ENCODE results near the gene TYRO3. TPM values are rescaled to one million over a fixed set of nuclear protein-coding genes. Genes with fewer than 3 reads are reported as not detected.
A peak's percentile ranks its signal among the peaks of the same experiment; 100 is the strongest.
"Not testable (repeated sequence)": the region's sequence is repeated elsewhere in the genome, so short reads cannot be mapped to it uniquely, and the experiment has no call there.

Gene TYRO3
- total and polyA plus RNA-seq, 11 donors, result 2.5 to 15.4 (median 3.7) TPM

DNA sequence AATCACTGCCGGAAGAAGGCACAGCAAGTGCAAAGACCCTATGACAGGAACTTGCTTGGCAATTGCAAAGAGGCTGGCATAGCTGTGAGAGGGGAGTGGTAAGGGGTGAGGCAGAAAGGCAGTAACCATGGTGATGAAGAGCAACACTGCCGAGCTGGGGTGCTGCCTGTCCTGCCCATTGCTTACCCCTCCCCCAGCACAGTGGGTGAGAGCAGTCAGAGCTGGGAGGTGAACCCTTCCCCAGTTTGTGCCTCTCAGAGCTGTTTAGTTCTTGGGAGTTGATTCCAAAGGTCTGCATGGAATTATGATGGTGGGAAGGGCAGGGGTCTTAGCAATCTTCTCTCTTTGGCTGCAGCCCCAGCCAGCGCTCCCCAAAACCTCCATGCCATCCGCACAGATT, 8.8 kb downstream of the TYRO3 start:
- Histone ChIP-seq H3K4me1 (peaks cover 0 to 15% (median 7%) of the 10 kb centered on the region in 12 donors), H3K27ac (no peak overlapping the region), H3K27me3 (no peaks in the 10 kb centered on the region), H3K9me3 (no peaks in the 10 kb centered on the region), H3K4me3 (no peak overlapping the region), H3K36me3 (no peaks in the 10 kb centered on the region)
- intact Hi-C loops (cut with DNase I), result no loop called here
- DNase-seq (no peak), ATAC-seq (no peak)
- TF ChIP-seq, protein P1, sequence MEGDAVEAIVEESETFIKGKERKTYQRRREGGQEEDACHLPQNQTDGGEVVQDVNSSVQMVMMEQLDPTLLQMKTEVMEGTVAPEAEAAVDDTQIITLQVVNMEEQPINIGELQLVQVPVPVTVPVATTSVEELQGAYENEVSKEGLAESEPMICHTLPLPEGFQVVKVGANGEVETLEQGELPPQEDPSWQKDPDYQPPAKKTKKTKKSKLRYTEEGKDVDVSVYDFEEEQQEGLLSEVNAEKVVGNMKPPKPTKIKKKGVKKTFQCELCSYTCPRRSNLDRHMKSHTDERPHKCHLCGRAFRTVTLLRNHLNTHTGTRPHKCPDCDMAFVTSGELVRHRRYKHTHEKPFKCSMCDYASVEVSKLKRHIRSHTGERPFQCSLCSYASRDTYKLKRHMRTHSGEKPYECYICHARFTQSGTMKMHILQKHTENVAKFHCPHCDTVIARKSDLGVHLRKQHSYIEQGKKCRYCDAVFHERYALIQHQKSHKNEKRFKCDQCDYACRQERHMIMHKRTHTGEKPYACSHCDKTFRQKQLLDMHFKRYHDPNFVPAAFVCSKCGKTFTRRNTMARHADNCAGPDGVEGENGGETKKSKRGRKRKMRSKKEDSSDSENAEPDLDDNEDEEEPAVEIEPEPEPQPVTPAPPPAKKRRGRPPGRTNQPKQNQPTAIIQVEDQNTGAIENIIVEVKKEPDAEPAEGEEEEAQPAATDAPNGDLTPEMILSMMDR (IDR thresholded peaks at IDR 0.05), result no peak
- TF ChIP-seq POLR2A (IDR thresholded peaks at IDR 0.05), result no peak
- 84 to 98% (median 95%) methylated on average over 4 of the region's 4 CpGs for WGBS, 4 donors

DNA sequence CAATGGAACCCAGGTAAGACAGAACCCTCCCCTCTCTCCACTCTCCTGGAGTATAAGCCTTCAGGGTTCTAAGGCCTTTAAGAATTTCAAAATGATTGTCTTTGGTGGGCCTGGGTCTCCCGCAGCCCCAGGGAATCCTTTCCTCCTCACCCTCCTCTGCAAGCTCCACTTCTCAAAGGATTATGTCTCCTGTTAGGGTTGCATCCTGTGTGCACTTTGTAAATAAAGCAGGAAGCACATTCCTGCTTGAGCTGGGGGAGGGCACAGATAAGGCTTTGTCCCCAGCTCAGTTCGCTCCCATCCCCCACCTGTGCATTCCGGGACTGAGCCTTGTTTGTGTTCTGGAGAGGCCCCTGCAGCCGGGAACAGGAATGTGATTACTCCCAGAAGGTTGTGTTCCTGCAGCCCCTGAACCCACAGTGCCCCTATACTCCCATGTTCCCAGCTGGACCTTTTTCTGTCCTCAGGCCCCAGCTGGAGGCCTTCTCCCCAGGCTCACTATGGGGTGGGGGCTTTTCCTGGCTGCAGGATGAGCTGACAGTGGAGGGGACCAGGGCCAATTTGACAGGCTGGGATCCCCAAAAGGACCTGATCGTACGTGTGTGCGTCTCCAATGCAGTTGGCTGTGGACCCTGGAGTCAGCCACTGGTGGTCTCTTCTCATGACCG, 9.5 kb downstream of the TYRO3 start:
- Histone ChIP-seq H3K27me3 (no peaks in the 10 kb centered on the region), H3K9me3 (no peaks in the 10 kb centered on the region), H3K4me3 (no peak overlapping the region), H3K27ac (no peak overlapping the region), H3K4me1 (peaks cover 0 to 12% (median 6%) of the 10 kb centered on the region in 12 donors), H3K36me3 (no peaks in the 10 kb centered on the region)
- ATAC-seq (peak; percentile 22 to 70 (median 48)), DNase-seq (peak in 1 of 5 donors; percentile 54)
- no peak for TF ChIP-seq POLR2A (IDR thresholded peaks at IDR 0.05)
- TF ChIP-seq, protein P1 (IDR thresholded peaks at IDR 0.05), result no peak
- 53 to 65% (median 60%) methylated on average over 5 to 8 of the region's 8 CpGs for WGBS, 4 donors
- intact Hi-C loops (cut with DNase I), result no loop called here

DNA sequence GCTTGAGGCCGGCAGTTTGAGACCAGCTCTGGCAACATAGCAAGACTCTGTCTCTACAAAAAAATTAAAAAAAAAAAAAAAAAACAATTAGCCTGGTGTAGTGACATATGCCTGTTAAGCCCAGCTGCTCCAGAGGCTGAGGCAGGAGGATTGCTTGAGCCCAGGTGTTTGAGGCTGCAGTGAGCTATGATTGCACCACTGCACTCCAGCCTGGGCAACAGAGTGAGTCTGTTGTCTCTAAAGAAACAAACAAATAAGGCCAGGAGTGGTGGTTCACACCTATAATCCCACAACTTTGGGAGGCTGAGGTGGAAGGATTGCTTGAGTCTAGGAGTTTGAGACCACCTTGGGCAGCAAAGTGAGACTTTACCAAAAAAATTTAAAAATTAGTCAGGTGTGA, 10.2 kb downstream of the TYRO3 start:
- WGBS, 4 donors, result 88 to 96% (median 89%) methylated on average over 1 of the region's 1 CpG
- H3K4me1 ChIP-seq, result peaks cover 0 to 12% (median 6%) of the 10 kb centered on the region in 12 donors
- DNase-seq; H3K27ac ChIP-seq; H3K9me3 ChIP-seq; intact Hi-C loops (cut with DNase I); H3K4me3 ChIP-seq; ATAC-seq; H3K36me3 ChIP-seq; H3K27me3 ChIP-seq: not testable (repeated sequence)

DNA sequence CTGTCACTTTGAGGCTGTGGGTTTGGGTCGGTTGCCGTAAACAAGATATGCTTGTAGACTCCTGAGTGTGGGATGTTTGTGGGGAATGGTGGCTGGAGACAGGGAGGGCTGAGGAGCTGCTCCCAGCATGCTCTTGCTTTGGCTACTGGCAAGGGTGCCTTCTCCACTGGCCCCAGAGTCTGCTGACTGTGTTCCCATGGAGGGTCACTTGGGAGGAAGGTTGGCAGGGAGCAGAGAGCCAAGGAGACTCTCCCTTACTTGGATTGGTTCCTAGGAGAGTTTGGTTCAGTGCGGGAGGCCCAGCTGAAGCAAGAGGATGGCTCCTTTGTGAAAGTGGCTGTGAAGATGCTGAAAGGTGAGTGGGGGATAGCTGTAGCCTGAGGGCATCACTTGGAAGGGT, 11.8 kb downstream of the TYRO3 start:
- DNase-seq (no peak), ATAC-seq (no peak)
- 81 to 90% (median 89%) methylated on average over 3 of the region's 3 CpGs for WGBS, 4 donors
- Histone ChIP-seq H3K9me3 (no peaks in the 10 kb centered on the region), H3K27ac (no peak overlapping the region), H3K4me3 (no peak overlapping the region), H3K4me1 (peaks cover 0 to 12% (median 6%) of the 10 kb centered on the region in 12 donors), H3K36me3 (no peaks in the 10 kb centered on the region), H3K27me3 (no peaks in the 10 kb centered on the region)
- intact Hi-C loops (cut with DNase I), result no loop called here
- TF ChIP-seq, protein P1 (IDR thresholded peaks at IDR 0.05), result no peak
- no peak for TF ChIP-seq POLR2A (IDR thresholded peaks at IDR 0.05)

DNA sequence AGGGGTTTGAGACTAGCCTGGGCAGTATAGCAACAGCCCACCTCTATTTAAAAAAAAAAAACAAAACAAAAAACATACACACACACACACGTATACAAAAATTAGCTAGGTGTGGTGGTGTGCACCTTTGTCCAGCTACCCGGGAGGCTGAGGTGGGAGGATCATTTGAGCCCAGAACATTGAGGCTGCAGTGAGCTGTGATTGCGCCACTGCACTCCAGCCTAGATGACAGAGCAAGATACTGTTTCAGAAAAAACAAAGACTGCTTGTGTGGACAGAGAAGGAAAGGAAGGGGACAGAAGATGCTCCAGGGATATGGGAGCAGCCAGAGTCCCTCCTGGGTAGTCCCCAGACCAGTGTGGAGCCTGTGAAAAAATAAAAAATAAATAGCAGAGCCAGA, 12.9 kb downstream of the TYRO3 start:
- Histone ChIP-seq H3K4me1 (peaks cover 0 to 12% (median 6%) of the 10 kb centered on the region in 12 donors), H3K4me3 (no peak overlapping the region), H3K27ac (no peak overlapping the region), H3K9me3 (no peaks in the 10 kb centered on the region), H3K36me3 (no peaks in the 10 kb centered on the region), H3K27me3 (no peaks in the 10 kb centered on the region)
- TF ChIP-seq, protein P1 (IDR thresholded peaks at IDR 0.05), result no peak
- no peak for TF ChIP-seq POLR2A (IDR thresholded peaks at IDR 0.05)
- ATAC-seq, result no peak
- DNase-seq, result no peak
- WGBS, 4 donors, result 94 to 97% (median 95%) methylated on average over 3 of the region's 3 CpGs
- intact Hi-C loops (cut with DNase I), result no loop called here

Measured in heart left ventricle (tissue), 16 donors.